GM19035 (cell line): ENCODE data around the gene MAP2K5.
"Not testable (repeated sequence)": the region's sequence is repeated elsewhere in the genome, so short reads cannot be mapped to it uniquely, and the experiment has no call there.

Experiments used
- ATAC-seq: cut with Tn5 transposase; IDR thresholded peaks from one replicate; pipeline ENCODE4 v1.9.1; 2021; ENCODE audit not compliant: unreplicated experiment

The MAP2K5 gene

GRCh38 chr15:67660446-67660845 lies 117.9 kb downstream of the MAP2K5 start:
- ATAC-seq, result no peak

GRCh38 chr15:67660874-67661606 lies 118.5 kb downstream of the MAP2K5 start:
- no peak for ATAC-seq

GRCh38 chr15:67670647-67671305 lies 128.3 kb downstream of the MAP2K5 start:
- ATAC-seq, result no peak

- ATAC-seq, result not testable (repeated sequence)
Measured at GRCh38 chr15:67672834-67673233, 130.3 kb downstream of the MAP2K5 start.

- no peak for ATAC-seq
Measured at GRCh38 chr15:67674983-67675382, 132.5 kb downstream of the MAP2K5 start.

- no peak for ATAC-seq
Measured at GRCh38 chr15:67678089-67678488, 135.6 kb downstream of the MAP2K5 start.

- no peak for ATAC-seq
Measured at GRCh38 chr15:67678993-67679392, 136.5 kb downstream of the MAP2K5 start.

GRCh38 chr15:67680641-67681040 lies 138.1 kb downstream of the MAP2K5 start:
- no peak for ATAC-seq

GRCh38 chr15:67685008-67685599 lies 142.6 kb downstream of the MAP2K5 start:
- ATAC-seq, result no peak

GRCh38 chr15:67685716-67686115 lies 143.2 kb downstream of the MAP2K5 start:
- no peak for ATAC-seq

GRCh38 chr15:67690936-67691335 lies 148.4 kb downstream of the MAP2K5 start:
- ATAC-seq, result no peak

GRCh38 chr15:67691450-67691849 lies 148.9 kb downstream of the MAP2K5 start:
- ATAC-seq, result no peak

- no peak for ATAC-seq
Measured at GRCh38 chr15:67692573-67692972, 150.1 kb downstream of the MAP2K5 start.

- no peak for ATAC-seq
Measured at GRCh38 chr15:67696087-67696486, 153.6 kb downstream of the MAP2K5 start.

GRCh38 chr15:67700023-67700422 lies 157.5 kb downstream of the MAP2K5 start:
- ATAC-seq, result no peak

- ATAC-seq, result no peak
Measured at GRCh38 chr15:67701669-67702068, 159.2 kb downstream of the MAP2K5 start.

- no peak for ATAC-seq
Measured at GRCh38 chr15:67707520-67708283, 165.2 kb downstream of the MAP2K5 start.

- ATAC-seq, result no peak
Measured at GRCh38 chr15:67708500-67708899, 166.0 kb downstream of the MAP2K5 start.

- ATAC-seq, result no peak
Measured at GRCh38 chr15:67715170-67715569, 172.7 kb downstream of the MAP2K5 start.

GRCh38 chr15:67716171-67716570 lies 173.7 kb downstream of the MAP2K5 start:
- no peak for ATAC-seq

- no peak for ATAC-seq
Measured at GRCh38 chr15:67717776-67718175, 175.3 kb downstream of the MAP2K5 start.
